CD4-positive, alpha-beta T cell treated with Interleukin-2 at 100 ng/mL for 4 hours (primary cell): ENCODE data around the gene GPC2.
"Not testable (repeated sequence)": the region's sequence is repeated elsewhere in the genome, so short reads cannot be mapped to it uniquely, and the experiment has no call there.

Experiments
- DNase-seq: peaks from one replicate; pipeline ENCODE4 v3.0.0-alpha.2; 2020; ENCODE audit warnings: low spot score

Gene GPC2

DNA sequence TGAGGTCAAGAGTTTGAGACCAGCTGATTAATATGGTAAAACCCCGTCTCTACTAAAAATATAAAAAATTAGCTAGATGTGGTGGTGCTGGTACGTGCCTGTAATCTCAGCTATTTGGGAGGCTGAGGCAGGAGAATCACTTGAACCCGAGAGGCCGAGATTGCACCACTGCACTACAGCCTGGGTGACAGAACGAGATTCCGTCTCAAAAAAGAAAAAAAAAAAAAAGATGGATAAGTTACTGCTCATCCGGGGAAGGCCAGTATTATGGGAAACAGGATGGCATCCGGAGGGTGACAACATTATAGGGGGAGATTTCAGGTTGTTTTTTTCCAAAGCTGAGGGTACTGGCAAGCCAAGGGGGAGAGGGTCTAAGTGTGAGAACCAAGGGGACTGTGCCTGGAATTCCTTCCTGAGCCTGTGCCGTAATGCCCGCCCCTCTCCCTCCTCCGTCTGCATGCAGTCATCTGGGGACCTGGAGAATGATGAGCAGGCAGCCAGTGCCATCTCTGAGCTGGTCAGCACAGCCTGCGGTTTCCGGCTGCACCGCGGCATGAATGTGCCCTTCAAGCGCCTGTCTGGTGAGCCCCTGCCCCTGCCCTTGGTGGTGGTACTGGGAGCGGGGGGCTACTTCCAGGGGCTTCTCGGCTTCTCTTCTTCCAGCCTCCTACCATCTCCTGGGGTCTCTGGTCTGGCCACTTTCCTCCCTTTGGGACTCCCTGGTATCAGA lies 24.1 kb downstream of the GPC2 start:
- DNase-seq: no peak

DNA sequence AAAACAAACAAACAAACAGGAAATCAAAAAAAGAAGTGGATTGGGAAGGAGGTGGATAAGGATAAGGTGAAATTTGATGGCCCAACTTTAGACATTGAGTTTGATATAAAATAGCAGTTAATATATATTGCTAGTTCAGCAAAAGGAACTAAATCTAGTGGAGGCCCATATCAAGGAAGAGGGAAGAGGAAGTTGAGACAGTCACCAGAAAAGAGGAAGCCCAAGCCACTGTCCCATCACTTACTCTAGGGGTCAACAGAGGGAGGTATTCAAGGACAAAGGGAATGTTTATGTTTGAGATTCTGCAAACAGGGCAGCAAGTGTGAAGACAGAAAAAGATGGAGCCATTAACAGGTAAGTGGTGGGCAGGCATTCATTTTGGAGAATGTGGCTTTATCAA lies 24.8 kb downstream of the GPC2 start:
- no peak for DNase-seq

DNA sequence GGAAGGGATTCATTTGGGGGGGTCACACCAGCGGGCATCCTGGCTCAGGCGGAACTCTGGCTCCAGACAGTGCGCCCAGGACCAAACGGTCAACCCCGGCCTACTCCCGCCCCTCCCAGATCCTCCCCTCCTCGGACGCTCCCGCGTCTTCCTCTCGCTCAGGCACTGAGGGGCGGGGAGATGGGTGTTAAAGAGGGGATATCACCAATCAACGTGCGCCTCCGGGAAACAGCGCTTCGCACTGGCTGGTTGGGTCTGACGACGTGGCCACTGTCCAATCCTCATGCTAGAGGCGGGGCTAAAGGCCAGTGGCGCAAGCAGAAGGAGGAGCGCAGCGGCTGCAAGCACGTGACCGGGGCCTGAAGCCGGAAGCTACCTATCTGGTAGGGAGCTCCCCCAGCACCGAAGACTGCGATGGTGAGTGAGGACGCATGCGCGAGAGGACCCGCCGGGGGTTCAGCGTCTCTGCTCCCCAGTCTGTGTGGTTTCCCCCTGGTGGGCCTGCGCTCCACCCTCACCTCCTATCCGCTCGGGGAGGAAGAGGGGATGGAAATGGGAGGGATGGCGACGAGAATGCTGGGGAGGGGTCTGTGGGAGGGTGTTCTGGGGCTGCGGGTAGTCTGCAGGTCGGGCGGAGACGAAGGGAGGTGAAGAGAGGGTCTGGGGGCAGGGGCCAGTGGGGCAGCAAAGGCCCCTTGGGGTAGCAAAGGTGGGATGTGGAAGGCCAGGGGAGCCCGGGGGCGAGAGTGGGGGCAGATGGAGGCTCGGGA lies 28.4 kb downstream of the GPC2 start, which contains the start of gene LAMTOR4:
LAMTOR4 (plus strand) TSS at position 360 of the 770 bp plus-strand sequence; CDS start at position 415, 55 bp downstream.
- peak; percentile 98 for DNase-seq

- DNase-seq: no peak
Measured at GRCh38 chr7:100148225-100148558, 29.0 kb downstream of the GPC2 start.

GRCh38 chr7:100147278-100147677 lies 29.9 kb downstream of the GPC2 start:
- no peak for DNase-seq

GRCh38 chr7:100146350-100146749 lies 30.8 kb downstream of the GPC2 start:
- not testable (repeated sequence) for DNase-seq

DNA sequence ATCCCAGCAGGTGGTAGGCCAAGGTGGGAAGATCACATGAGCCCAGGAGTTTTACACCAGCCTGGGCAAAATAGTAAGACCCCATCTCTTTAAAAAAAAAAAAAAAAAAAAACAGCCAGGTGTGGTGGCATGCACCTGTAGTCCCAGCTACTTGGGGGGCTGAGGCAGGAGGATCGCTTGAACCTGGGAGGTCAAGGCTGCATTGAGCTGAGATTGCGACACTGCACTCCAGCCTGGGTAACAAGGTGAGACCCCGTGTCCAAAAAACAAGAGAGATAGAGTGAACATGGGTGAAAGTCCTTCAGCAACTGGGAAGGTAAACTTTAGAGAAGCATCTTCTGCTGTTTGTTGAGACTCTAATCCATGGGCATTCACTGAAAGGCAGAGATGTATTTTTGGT lies 34.7 kb downstream of the GPC2 start:
- DNase-seq: no peak

- no peak for DNase-seq
Measured at GRCh38 chr7:100141555-100141949, 35.6 kb downstream of the GPC2 start.

GRCh38 chr7:100137851-100138760 lies 39.1 kb downstream of the GPC2 start:
- no peak for DNase-seq

GRCh38 chr7:100132697-100133151 lies 44.5 kb downstream of the GPC2 start:
- peak; percentile 70 for DNase-seq

DNA sequence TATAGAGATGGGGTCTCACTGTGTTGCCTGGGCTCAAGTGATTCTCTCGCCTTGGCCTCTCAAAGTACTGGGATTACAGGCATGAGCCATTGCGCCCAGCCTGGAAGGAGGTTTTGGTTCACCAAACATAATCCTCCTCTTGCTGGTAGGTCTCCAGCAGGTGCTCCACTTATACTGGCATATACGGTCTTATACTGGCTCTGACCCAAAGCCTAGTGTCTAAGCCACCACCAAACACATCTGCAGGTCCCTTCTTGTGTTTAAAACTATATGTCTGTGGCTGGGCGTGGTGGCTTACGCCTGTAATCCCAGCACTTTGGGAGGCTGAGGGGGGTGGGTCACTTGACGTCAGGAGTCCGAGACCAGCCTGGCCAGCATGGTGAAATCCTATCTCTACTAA lies 45.1 kb downstream of the GPC2 start:
- DNase-seq: no peak

DNA sequence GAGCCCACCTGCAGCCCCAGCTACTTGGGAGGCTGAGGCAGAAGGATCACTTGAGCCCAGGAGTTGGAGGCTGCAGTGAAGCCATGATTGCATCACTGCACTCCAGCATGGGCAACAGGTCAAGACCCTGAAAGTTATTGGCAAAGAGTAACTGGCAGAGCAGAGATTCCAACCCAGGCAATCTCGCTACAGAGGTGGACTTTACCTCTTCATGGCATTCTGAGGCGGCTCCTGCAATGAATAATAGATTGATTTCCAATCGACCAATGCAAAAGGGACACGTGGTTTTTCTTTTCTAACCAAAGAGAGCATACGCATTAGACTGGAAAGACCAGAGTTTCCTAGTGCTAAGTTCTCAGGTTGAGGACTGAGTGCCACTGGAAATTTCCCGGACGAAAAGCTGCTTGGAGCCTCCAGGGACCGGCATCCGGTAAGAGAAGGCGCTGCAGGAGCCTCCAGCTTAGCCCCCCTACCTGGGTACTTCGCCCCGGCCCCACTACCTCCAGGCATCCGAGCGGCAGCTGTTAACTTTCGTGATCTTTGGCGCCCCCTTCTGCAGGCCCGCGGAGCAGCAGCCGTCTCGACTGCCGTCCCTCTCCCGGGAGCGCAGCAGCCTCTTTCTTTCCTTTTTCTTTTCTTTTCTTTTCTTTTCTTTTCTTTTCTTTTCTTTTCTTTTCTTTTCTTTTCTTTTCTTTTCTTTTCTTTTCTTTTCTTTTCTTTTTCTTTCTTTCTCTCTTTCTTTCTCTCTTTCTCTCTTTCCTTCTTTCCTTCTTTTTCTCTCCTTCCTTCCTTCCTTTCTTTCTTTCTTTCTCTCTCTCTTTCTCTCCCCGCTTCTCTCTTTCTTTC lies 46.4 kb downstream of the GPC2 start:
- DNase-seq: peak; percentile 85

- not testable (repeated sequence) for DNase-seq
Measured at GRCh38 chr7:100130220-100130607, 47.0 kb downstream of the GPC2 start.

- no peak for DNase-seq
Measured at GRCh38 chr7:100128637-100128963, 48.6 kb downstream of the GPC2 start.

- peak; percentile 31 for DNase-seq
Measured at GRCh38 chr7:100127866-100128636, 49.1 kb downstream of the GPC2 start.

GRCh38 chr7:100126931-100127865 lies 50.0 kb downstream of the GPC2 start, which contains the start of gene MBLAC1:
Gene MBLAC1 (plus strand): TSS chr7:100126967. CDS start chr7:100127396, 429 bp downstream.
- DNase-seq: peak; percentile 95

- no peak for DNase-seq
Measured at GRCh38 chr7:100126239-100126930, 50.8 kb downstream of the GPC2 start.

GRCh38 chr7:100124301-100125230 lies 52.6 kb downstream of the GPC2 start:
- no peak for DNase-seq
